H1 (cell line): ENCODE measurements around the gene PPP1R3G.

Experiments
- ASH2L ChIP-seq: fragments of 200-600, 300-600 bp; sonication (generic); IDR thresholded peaks from one replicate; pipeline ENCODE4 v1.7.1; 2017; ENCODE audit warnings: low read length
- CHD1 ChIP-seq: IDR thresholded peaks from 2 replicates; pipeline ENCODE4 v1.6.1; 2012; ENCODE audit warnings: low read depth, low read length, improper control_type of control experiment
- CHD2 ChIP-seq: IDR thresholded peaks from 2 replicates; pipeline ENCODE4 v1.6.1; 2012; ENCODE audit warnings: low read length, improper control_type of control experiment
- EGR1 ChIP-seq: IDR thresholded peaks from 2 replicates; pipeline ENCODE4 v1.6.1; 2011; ENCODE audit warnings: low read depth, low read length, borderline replicate concordance
- EP300 ChIP-seq, 2 experiments: IDR thresholded peaks; 1 replicate in 1 of 2; 2 replicates in 1 of 2; pipeline ENCODE4 v1.6.1; 2011 to 2012; ENCODE audit warnings: low read depth in 2 of 2, low read length in 2 of 2, mild to moderate bottlenecking in 2 of 2, borderline replicate concordance in 1 of 2, inconsistent platforms in 1 of 2, moderate library complexity in 1 of 2
- GABPA ChIP-seq: IDR thresholded peaks from 2 replicates; pipeline ENCODE4 v1.6.1; 2011; ENCODE audit warnings: mild to moderate bottlenecking, low read length, moderate library complexity, borderline replicate concordance; ENCODE audit not compliant: insufficient read depth
- NRF1 ChIP-seq: IDR thresholded peaks from 2 replicates; pipeline ENCODE4 v1.6.1; 2011; ENCODE audit warnings: mild to moderate bottlenecking, low read depth, low read length, improper control_type of control experiment
- POLR2A ChIP-seq, 2 experiments: IDR thresholded peaks; 1 replicate in 1 of 2; 2 replicates in 1 of 2; pipeline ENCODE4 v1.6.1; 2011; ENCODE audit warnings: low read depth in 2 of 2, low read length in 2 of 2, mild to moderate bottlenecking in 2 of 2; ENCODE audit errors: control extremely low read depth in 1 of 2
- POLR2AphosphoS5 ChIP-seq: IDR thresholded peaks from 2 replicates; pipeline ENCODE4 v1.6.1; 2011; ENCODE audit warnings: low read depth, low read length
- SRF ChIP-seq: IDR thresholded peaks from 2 replicates; pipeline ENCODE4 v1.6.1; 2011; ENCODE audit warnings: mild to moderate bottlenecking, low read depth, low read length, moderate library complexity
- SUZ12 ChIP-seq: fragments of 200-600 bp; sonication (generic); IDR thresholded peaks from 2 replicates; pipeline ENCODE4 v1.6.1; 2012; ENCODE audit warnings: mild to moderate bottlenecking, inconsistent platforms, low read length, moderate library complexity, mixed read lengths
- TEAD4 ChIP-seq: IDR thresholded peaks from 2 replicates; pipeline ENCODE4 v1.6.1; 2012; ENCODE audit warnings: low read depth, low read length, inconsistent platforms, mixed read lengths
- TF ChIP-seq, protein P1 (sequence below), 3 experiments: IDR thresholded peaks; 1 replicate in 2 of 3; 2 replicates in 1 of 3; pipeline versions ENCODE4 v1.5.1 to v1.6.1; 2011; ENCODE audit warnings: low read length in 3 of 3, mild to moderate bottlenecking in 3 of 3, inconsistent platforms in 2 of 3, low read depth in 1 of 3, moderate library complexity in 1 of 3; ENCODE audit not compliant: insufficient read depth in 1 of 3; ENCODE audit errors: control extremely low read depth in 1 of 3
- TF ChIP-seq, protein P2 (sequence below): IDR thresholded peaks from 2 replicates; pipeline ENCODE4 v1.6.1; 2012; ENCODE audit warnings: inconsistent platforms

- no peak for TF ChIP-seq EGR1
- no peak for TF ChIP-seq NRF1
- no peak for TF ChIP-seq POLR2AphosphoS5
- TF ChIP-seq SRF, result no peak
- TF ChIP-seq, protein P1, sequence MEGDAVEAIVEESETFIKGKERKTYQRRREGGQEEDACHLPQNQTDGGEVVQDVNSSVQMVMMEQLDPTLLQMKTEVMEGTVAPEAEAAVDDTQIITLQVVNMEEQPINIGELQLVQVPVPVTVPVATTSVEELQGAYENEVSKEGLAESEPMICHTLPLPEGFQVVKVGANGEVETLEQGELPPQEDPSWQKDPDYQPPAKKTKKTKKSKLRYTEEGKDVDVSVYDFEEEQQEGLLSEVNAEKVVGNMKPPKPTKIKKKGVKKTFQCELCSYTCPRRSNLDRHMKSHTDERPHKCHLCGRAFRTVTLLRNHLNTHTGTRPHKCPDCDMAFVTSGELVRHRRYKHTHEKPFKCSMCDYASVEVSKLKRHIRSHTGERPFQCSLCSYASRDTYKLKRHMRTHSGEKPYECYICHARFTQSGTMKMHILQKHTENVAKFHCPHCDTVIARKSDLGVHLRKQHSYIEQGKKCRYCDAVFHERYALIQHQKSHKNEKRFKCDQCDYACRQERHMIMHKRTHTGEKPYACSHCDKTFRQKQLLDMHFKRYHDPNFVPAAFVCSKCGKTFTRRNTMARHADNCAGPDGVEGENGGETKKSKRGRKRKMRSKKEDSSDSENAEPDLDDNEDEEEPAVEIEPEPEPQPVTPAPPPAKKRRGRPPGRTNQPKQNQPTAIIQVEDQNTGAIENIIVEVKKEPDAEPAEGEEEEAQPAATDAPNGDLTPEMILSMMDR (IDR thresholded peaks at IDR 0.05; ENCODE audit: control extremely low read depth in 1 of 3, insufficient read depth in 1 of 3, low read depth in 1 of 3, low read length in 3 of 3), result no peak
- no peak for TF ChIP-seq POLR2A (IDR thresholded peaks at IDR 0.05; ENCODE audit: control extremely low read depth in 1 of 2, low read depth in 2 of 2, low read length in 2 of 2)
- no peak for TF ChIP-seq CHD2
- no peak for TF ChIP-seq CHD1
- TF ChIP-seq GABPA, result no peak
- no peak for TF ChIP-seq SUZ12
- TF ChIP-seq EP300 (IDR thresholded peaks at IDR 0.05; ENCODE audit: borderline replicate concordance in 1 of 2, low read depth in 2 of 2, low read length in 2 of 2), result no peak
- no peak for TF ChIP-seq ASH2L
- TF ChIP-seq, protein P2, sequence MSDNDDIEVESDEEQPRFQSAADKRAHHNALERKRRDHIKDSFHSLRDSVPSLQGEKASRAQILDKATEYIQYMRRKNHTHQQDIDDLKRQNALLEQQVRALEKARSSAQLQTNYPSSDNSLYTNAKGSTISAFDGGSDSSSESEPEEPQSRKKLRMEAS, result no peak
- TF ChIP-seq TEAD4, result no peak
Observed at GRCh38 chr6:5108068-5108467, 22.9 kb downstream of the PPP1R3G start.
